Stomach (tissue), 4 donors: ENCODE data around the gene ALG14.

Experiments
- CTCF ChIP-seq, 7 experiments: fragments of 450-650 bp in 4 of 7; fragments of 200-600 bp in 3 of 7; sonication (generic) in 3 of 7; IDR thresholded peaks; one replicate each; pipeline ENCODE4 v1.5.1; 2016 to 2019; ENCODE audit warnings: antibody characterized with exemption in 7 of 7, control low read depth in 2 of 7, mild to moderate bottlenecking in 1 of 7
- POLR2A ChIP-seq, 4 donors: fragments of 450-650 bp; IDR thresholded peaks; one replicate each; pipeline ENCODE4 v1.6.1; 2016; ENCODE audit warnings: antibody characterized with exemption in 4 of 4, control low read depth in 2 of 4, mild to moderate bottlenecking in 1 of 4, moderate library complexity in 1 of 4
- POLR2AphosphoS5 ChIP-seq, 3 donors: sonication (generic); formaldehyde crosslinking; IDR thresholded peaks; one replicate each; pipeline ENCODE4 v1.6.1; 2016; ENCODE audit warnings: antibody characterized with exemption in 3 of 3

- TF ChIP-seq CTCF (IDR thresholded peaks at IDR 0.05): no peak
- TF ChIP-seq POLR2A (IDR thresholded peaks at IDR 0.05): no peak
- TF ChIP-seq POLR2AphosphoS5 (IDR thresholded peaks at IDR 0.05): no peak
Observed at GRCh38 chr1:94951509-94952208, 121.1 kb downstream of the ALG14 start.
